Caco-2 (cell line): Measurements from ENCODE around the gene TMEM50B. TPM values are rescaled to one million over a fixed set of nuclear protein-coding genes. Genes with fewer than 3 reads are reported as not detected.

Experiments used
- BruUV-seq: library from RNA; stranded (reverse); fragments of 400-500 nt; replicated peaks from 2 replicates; lab custom pipeline; 2021; lab: Mats Ljungman, UMichigan
- CTCF ChIA-PET: fragments of 300-600 bp; sonication (Branson Sonifier 250); formaldehyde crosslinking; loops from one replicate; lab custom pipeline; 2022; ENCODE audit warnings: antibody characterized with exemption; lab: Charles Lee
- POLR2A ChIA-PET: fragments of 300-600 bp; sonication (Branson Sonifier 250); formaldehyde crosslinking; loops from one replicate; lab custom pipeline; 2022; ENCODE audit warnings: antibody characterized with exemption; lab: Charles Lee
- DNase-seq, 2 experiments: peaks; one replicate each; pipeline versions ENCODE4 v3.0.0 to v3.0.0-alpha.2; 2020 to 2022
- H3K27me3 ChIP-seq: replicated peaks from 2 replicates; pipeline ENCODE4 v1.6.0; 2011; ENCODE audit warnings: low read length; ENCODE audit not compliant: control insufficient read depth, insufficient read depth
- H3K36me3 ChIP-seq: 2 replicates; pipeline ENCODE4 v1.5.1; 2011; ENCODE audit warnings: low read length; ENCODE audit not compliant: control insufficient read depth, insufficient read depth
- H3K4me1 ChIP-seq: fragments of 250-450 bp; sonication (Bioruptor Pico); 2 replicates; pipeline ENCODE4 v1.5.1; 2020; ENCODE audit warnings: mild to moderate bottlenecking
- H3K4me3 ChIP-seq: 2 replicates; pipeline ENCODE4 v1.5.1; 2011; ENCODE audit warnings: low read depth, mild to moderate bottlenecking, control low read depth, low read length
- H3K9me3 ChIP-seq: fragments of 250-450 bp; sonication (Bioruptor Pico); 2 replicates; pipeline ENCODE4 v1.5.1; 2020; ENCODE audit warnings: mild to moderate bottlenecking, moderate library complexity
- H3K27ac Mint-ChIP-seq: one replicate; pipeline ENCODE4 v1.8.0; 2022; ENCODE audit warnings: mixed read lengths; ENCODE audit not compliant: unreplicated experiment
- H3K27me3 Mint-ChIP-seq: one replicate; pipeline ENCODE4 v1.8.0; 2022; ENCODE audit warnings: mixed read lengths; ENCODE audit not compliant: insufficient read depth, unreplicated experiment
- H3K36me3 Mint-ChIP-seq: one replicate; pipeline ENCODE4 v1.8.0; 2022; ENCODE audit warnings: mild to moderate bottlenecking, mixed read lengths; ENCODE audit not compliant: insufficient read depth, unreplicated experiment
- H3K4me1 Mint-ChIP-seq: one replicate; pipeline ENCODE4 v1.8.0; 2022; ENCODE audit warnings: low read depth, mixed read lengths; ENCODE audit not compliant: unreplicated experiment
- H3K4me3 Mint-ChIP-seq: one replicate; pipeline ENCODE4 v1.8.0; 2022; ENCODE audit warnings: mild to moderate bottlenecking, moderate library complexity, mixed read lengths; ENCODE audit not compliant: unreplicated experiment
- H3K9me3 Mint-ChIP-seq: one replicate; pipeline ENCODE4 v1.8.0; 2022; ENCODE audit warnings: mixed read lengths; ENCODE audit not compliant: unreplicated experiment
- CTCF ChIP-seq, 2 experiments: fragments of 200-600 bp in 1 of 2; IDR thresholded peaks; 1 replicate in 1 of 2; 2 replicates in 1 of 2; pipeline versions ENCODE4 v1.5.1 to v1.8.0; 2011 to 2022; ENCODE audit warnings: antibody characterized with exemption in 1 of 2, control low read depth in 1 of 2, inconsistent platforms in 1 of 2, low read depth in 1 of 2, low read length in 1 of 2, mild to moderate bottlenecking in 1 of 2, moderate library complexity in 1 of 2; ENCODE audit not compliant: insufficient read depth in 1 of 2, severe bottlenecking in 1 of 2, unreplicated experiment in 1 of 2
- intact Hi-C: fragments of 100-400 bp; cut with micrococcal nuclease; formaldehyde crosslinking; loops from one replicate; pipeline ENCODE4 v1.10.0; 2022; ENCODE audit not compliant: unreplicated experiment
- total RNA-seq: library from RNA; stranded (reverse); gene quantifications from 2 replicates; pipeline ENCODE4 v1.2.3, GENCODE V29; 2022

The TMEM50B gene
- total RNA-seq, 1 experiment from 2014 or later: 25.9 TPM

GRCh38 chr21:33458861-33459260 is 20.9 kb downstream of the TMEM50B start:
- no peak for TF ChIP-seq CTCF (IDR thresholded peaks at IDR 0.05; ENCODE audit: insufficient read depth in 1 of 2, low read depth in 1 of 2, low read length in 1 of 2, severe bottlenecking in 1 of 2, unreplicated experiment in 1 of 2)
- no peaks in the 10 kb centered on the region for H3K36me3 Mint-ChIP-seq
- no TSS peak for BruUV-seq
- no peaks in the 10 kb centered on the region for H3K27me3 Mint-ChIP-seq
- no peak overlapping the region for H3K4me3 ChIP-seq
- ChIA-PET POLR2A (no interaction called here), CTCF (interaction anchor here (0.7 to 0.9 kb wide), 2 partner anchors 98 to 147 kb away, joined by 3 read pairs; no protein-coding TSS in a partner anchor)
- no peak overlapping the region for H3K4me3 Mint-ChIP-seq
- no peak overlapping the region for H3K27ac Mint-ChIP-seq
- DNase-seq: no peak
- H3K4me1 ChIP-seq: no peaks in the 10 kb centered on the region
- no peaks in the 10 kb centered on the region for H3K4me1 Mint-ChIP-seq
- intact Hi-C loops: no loop called here
- H3K27me3 ChIP-seq: no peaks in the 10 kb centered on the region
- H3K9me3 Mint-ChIP-seq: no peaks in the 10 kb centered on the region
- H3K9me3 ChIP-seq: no peaks in the 10 kb centered on the region
- no peaks in the 10 kb centered on the region for H3K36me3 ChIP-seq

- no peak for TF ChIP-seq CTCF (IDR thresholded peaks at IDR 0.05; ENCODE audit: insufficient read depth in 1 of 2, low read depth in 1 of 2, low read length in 1 of 2, severe bottlenecking in 1 of 2, unreplicated experiment in 1 of 2)
- H3K27me3 ChIP-seq: no peaks in the 10 kb centered on the region
- no peak overlapping the region for H3K27ac Mint-ChIP-seq
- no peak overlapping the region for H3K4me3 Mint-ChIP-seq
- H3K9me3 ChIP-seq: no peaks in the 10 kb centered on the region
- POLR2A ChIA-PET: no interaction called here
- peaks cover 10% of the 10 kb centered on the region; the same call in 1 of the 2 replicates for H3K4me1 ChIP-seq
- H3K36me3 Mint-ChIP-seq: peaks cover 11% of the 10 kb centered on the region
- no TSS peak for BruUV-seq
- peaks cover 21% of the 10 kb centered on the region for H3K4me1 Mint-ChIP-seq
- intact Hi-C loops: no loop called here
- H3K9me3 Mint-ChIP-seq: no peaks in the 10 kb centered on the region
- no peaks in the 10 kb centered on the region for H3K36me3 ChIP-seq
- H3K27me3 Mint-ChIP-seq: no peaks in the 10 kb centered on the region
- DNase-seq: no peak
- H3K4me3 ChIP-seq: no peak overlapping the region
- CTCF ChIA-PET: interaction anchor here (0.6 to 1.5 kb wide), 4 partner anchors 11 to 825 kb away, joined by 3 read pairs; partner anchors contain the start of genes IL10RB and TMEM50B
Measured at GRCh38 chr21:33455686-33456446, 23.9 kb downstream of the TMEM50B start.

GRCh38 chr21:33452362-33452761 is 27.4 kb downstream of the TMEM50B start:
- H3K4me3 Mint-ChIP-seq: no peak overlapping the region
- H3K27me3 Mint-ChIP-seq: no peaks in the 10 kb centered on the region
- H3K36me3 Mint-ChIP-seq: peaks cover 26% of the 10 kb centered on the region
- no peaks in the 10 kb centered on the region for H3K36me3 ChIP-seq
- H3K9me3 ChIP-seq: no peaks in the 10 kb centered on the region
- H3K27ac Mint-ChIP-seq: peak overlapping the region; percentile 34
- intact Hi-C loops: no loop called here
- peaks cover 31% of the 10 kb centered on the region for H3K4me1 Mint-ChIP-seq
- peaks cover 12% of the 10 kb centered on the region; the same call in 1 of the 2 replicates for H3K4me1 ChIP-seq
- POLR2A ChIA-PET: interaction anchor here (1.6 kb wide), 1 partner anchor 28 kb away, joined by 4 read pairs; the partner anchor contains the start of gene TMEM50B
- no peaks in the 10 kb centered on the region for H3K9me3 Mint-ChIP-seq
- no peaks in the 10 kb centered on the region for H3K27me3 ChIP-seq
- H3K4me3 ChIP-seq: no peak overlapping the region
- no peak for DNase-seq
- BruUV-seq: no TSS peak
- CTCF ChIA-PET: interaction anchor here (2.4 kb wide), 1 partner anchor 28 kb away, joined by 14 read pairs; the partner anchor contains the start of gene TMEM50B
- no peak for TF ChIP-seq CTCF (IDR thresholded peaks at IDR 0.05; ENCODE audit: insufficient read depth in 1 of 2, low read depth in 1 of 2, low read length in 1 of 2, severe bottlenecking in 1 of 2, unreplicated experiment in 1 of 2)
